SK-N-SH treated with all-trans-retinoic acid at 6 μM for 48 hours (cell line): ENCODE data around the gene SERPINB6.

Experiments
- ZC3H10 ChIP-seq: fragments of 250-450 bp; sonication (Bioruptor Pico); IDR thresholded peaks from 2 replicates; pipeline ENCODE4 v1.5.1; 2021; ENCODE audit warnings: mild to moderate bottlenecking, moderate library complexity
- ZFP3 ChIP-seq: fragments of 250-450 bp; sonication (Bioruptor Pico); IDR thresholded peaks from 2 replicates; pipeline ENCODE4 v1.5.0; 2020; ENCODE audit warnings: mild to moderate bottlenecking, moderate library complexity

DNA sequence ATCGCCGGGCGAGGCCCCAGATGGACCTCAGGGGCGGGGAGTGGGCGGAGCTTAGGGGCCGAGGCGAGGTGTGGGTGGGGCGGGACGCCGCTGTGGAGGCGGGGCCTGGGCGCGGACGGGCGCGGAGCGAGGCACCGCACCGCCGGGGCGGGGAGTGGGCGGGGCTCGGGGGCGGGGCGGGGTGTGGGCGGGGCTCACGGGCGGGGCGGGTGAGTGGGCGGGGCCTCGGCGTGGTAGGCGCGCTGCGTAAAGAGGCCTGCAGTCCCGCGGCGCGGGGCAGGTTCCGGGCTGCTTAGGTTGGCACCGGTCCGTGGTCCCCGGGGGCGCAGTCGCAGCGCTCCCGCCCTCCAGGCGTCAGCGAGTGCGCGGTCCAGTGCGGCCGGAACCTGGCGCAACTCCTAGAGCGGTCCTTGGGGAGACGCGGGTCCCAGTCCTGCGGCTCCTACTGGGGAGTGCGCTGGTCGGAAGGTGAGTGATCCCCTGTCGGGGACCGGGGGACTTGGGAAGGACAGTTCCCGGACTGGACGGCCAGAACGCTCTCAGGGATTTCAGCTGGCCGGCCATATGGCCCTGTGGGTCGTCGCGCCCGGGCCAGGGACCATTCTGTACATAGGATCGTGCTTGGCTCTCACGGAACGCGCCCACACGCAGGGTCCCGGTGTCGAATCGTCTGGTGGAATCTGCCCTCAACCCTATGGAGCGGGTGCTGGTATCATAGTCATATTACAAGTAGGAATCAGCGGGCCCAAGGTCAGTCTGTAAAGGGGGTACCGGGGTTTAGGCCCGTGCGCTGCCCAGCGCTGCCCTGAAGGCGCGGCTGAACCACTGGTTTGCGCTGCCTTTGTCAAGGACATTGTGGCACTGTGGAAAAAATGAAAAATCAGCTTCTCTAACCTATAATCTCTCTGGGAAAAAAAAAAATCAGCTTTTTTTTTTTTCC, 28.5 kb upstream of the SERPINB6 start, which contains the start of gene NQO2:
- TF ChIP-seq ZC3H10 (CRISPR knock-in tag) (no peak), ZFP3 (CRISPR knock-in tag) (0 out of 2 replicates have a peak, but pooled peaks have one; percentile 28)
